NB4 (cell line): Measurements from ENCODE around the gene MYO7B.

Source experiments
- MYC ChIP-seq: IDR thresholded peaks from 2 replicates; pipeline ENCODE4 v1.6.1; 2011; ENCODE audit warnings: low read depth, low read length
- POLR2A ChIP-seq: IDR thresholded peaks from 2 replicates; pipeline ENCODE4 v1.6.1; 2011; ENCODE audit warnings: mild to moderate bottlenecking; ENCODE audit not compliant: insufficient read length; ENCODE audit errors: extremely low read depth
- TF ChIP-seq, protein P1 (sequence below): IDR thresholded peaks from one replicate; pipeline ENCODE4 v1.5.1; 2012; ENCODE audit warnings: low read depth, low read length
- TF ChIP-seq, protein P2 (sequence below): IDR thresholded peaks from 2 replicates; pipeline ENCODE4 v1.6.1; 2011; ENCODE audit warnings: low read depth, low read length

GRCh38 chr2:127578411-127578810 is 42.9 kb downstream of the MYO7B start:
- TF ChIP-seq, protein P1, sequence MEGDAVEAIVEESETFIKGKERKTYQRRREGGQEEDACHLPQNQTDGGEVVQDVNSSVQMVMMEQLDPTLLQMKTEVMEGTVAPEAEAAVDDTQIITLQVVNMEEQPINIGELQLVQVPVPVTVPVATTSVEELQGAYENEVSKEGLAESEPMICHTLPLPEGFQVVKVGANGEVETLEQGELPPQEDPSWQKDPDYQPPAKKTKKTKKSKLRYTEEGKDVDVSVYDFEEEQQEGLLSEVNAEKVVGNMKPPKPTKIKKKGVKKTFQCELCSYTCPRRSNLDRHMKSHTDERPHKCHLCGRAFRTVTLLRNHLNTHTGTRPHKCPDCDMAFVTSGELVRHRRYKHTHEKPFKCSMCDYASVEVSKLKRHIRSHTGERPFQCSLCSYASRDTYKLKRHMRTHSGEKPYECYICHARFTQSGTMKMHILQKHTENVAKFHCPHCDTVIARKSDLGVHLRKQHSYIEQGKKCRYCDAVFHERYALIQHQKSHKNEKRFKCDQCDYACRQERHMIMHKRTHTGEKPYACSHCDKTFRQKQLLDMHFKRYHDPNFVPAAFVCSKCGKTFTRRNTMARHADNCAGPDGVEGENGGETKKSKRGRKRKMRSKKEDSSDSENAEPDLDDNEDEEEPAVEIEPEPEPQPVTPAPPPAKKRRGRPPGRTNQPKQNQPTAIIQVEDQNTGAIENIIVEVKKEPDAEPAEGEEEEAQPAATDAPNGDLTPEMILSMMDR: no peak
- TF ChIP-seq MYC: no peak
- no peak for TF ChIP-seq POLR2A
- TF ChIP-seq, protein P2, sequence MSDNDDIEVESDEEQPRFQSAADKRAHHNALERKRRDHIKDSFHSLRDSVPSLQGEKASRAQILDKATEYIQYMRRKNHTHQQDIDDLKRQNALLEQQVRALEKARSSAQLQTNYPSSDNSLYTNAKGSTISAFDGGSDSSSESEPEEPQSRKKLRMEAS: no peak
